ENCODE data around the gene CKB. TPM values are rescaled to one million over a fixed set of nuclear protein-coding genes. Genes with fewer than 3 reads are reported as not detected.

The CKB gene
- total RNA-seq, 2 experiments from 2014 or later = 5.8 to 9.1 TPM

- no peak for DNase-seq
- TF ChIP-seq CTCF (IDR thresholded peaks at IDR 0.05) = no peak
- ChIA-PET POLR2A (interaction anchor here (0.8 to 2.2 kb wide), 4 partner anchors 9 to 21 kb away, joined by 3 to 13 read pairs (median 4); partner anchors contain the start of gene TRMT61A), CTCF (interaction anchor here (0.9 kb wide), 1 partner anchor 9 kb away, joined by 3 read pairs; no protein-coding TSS in a partner anchor)
- H3K4me1 Mint-ChIP-seq (ENCODE audit: low read depth) = no peaks in the 10 kb centered on the region
- peaks cover 3% of the 10 kb centered on the region for H3K36me3 Mint-ChIP-seq (ENCODE audit: low read depth)
- no peaks in the 10 kb centered on the region for H3K27me3 Mint-ChIP-seq
- H3K27ac Mint-ChIP-seq = no peak overlapping the region
- H3K9me3 Mint-ChIP-seq = no peaks in the 10 kb centered on the region
- intact Hi-C loops (cut with micrococcal nuclease) = no loop called here
- H3K4me3 Mint-ChIP-seq = no peak overlapping the region
- ATAC-seq = no peak
These were observed 14.8 kb upstream of the CKB start for GRCh38 chr14:103537175-103537990.

- intact Hi-C loops (cut with micrococcal nuclease) = no loop called here
- ATAC-seq (no peak), DNase-seq (no peak)
- TF ChIP-seq CTCF (IDR thresholded peaks at IDR 0.05) = no peak
- CTCF ChIA-PET = interaction anchor here (0.9 kb wide), 1 partner anchor 10 kb away, joined by 3 read pairs; no protein-coding TSS in a partner anchor
- POLR2A ChIA-PET = interaction anchor here (0.8 to 1.5 kb wide), 3 partner anchors 9 to 22 kb away, joined by 3 to 6 read pairs (median 3); no protein-coding TSS in a partner anchor
- H3K4me1 Mint-ChIP-seq (ENCODE audit: low read depth) = peaks cover under 1% of the 10 kb centered on the region
- H3K4me3 Mint-ChIP-seq = no peak overlapping the region
- peaks cover 3% of the 10 kb centered on the region for H3K36me3 Mint-ChIP-seq (ENCODE audit: low read depth)
- no peaks in the 10 kb centered on the region for H3K27me3 Mint-ChIP-seq
- H3K27ac Mint-ChIP-seq = no peak overlapping the region
- no peaks in the 10 kb centered on the region for H3K9me3 Mint-ChIP-seq
These were observed 14.1 kb upstream of the CKB start for GRCh38 chr14:103536693-103537092.

- Mint-ChIP-seq H3K4me1 (ENCODE audit: low read depth) (peaks cover 7% of the 10 kb centered on the region), H3K36me3 (ENCODE audit: low read depth) (peaks cover 4% of the 10 kb centered on the region), H3K27me3 (no peaks in the 10 kb centered on the region), H3K27ac (no peak overlapping the region), H3K4me3 (no peak overlapping the region), H3K9me3 (no peaks in the 10 kb centered on the region)
- DNase-seq (no peak), ATAC-seq (no peak)
- intact Hi-C loops (cut with micrococcal nuclease) = no loop called here
- no peak for TF ChIP-seq CTCF (IDR thresholded peaks at IDR 0.05)
- CTCF ChIA-PET = no interaction called here
- POLR2A ChIA-PET = interaction anchor here (0.8 to 1.8 kb wide), 5 partner anchors 8 to 25 kb away, joined by 3 to 8 read pairs (median 4); no protein-coding TSS in a partner anchor
These were observed 13.4 kb upstream of the CKB start for GRCh38 chr14:103535891-103536565.

- intact Hi-C loops (cut with micrococcal nuclease) = no loop called here
- POLR2A ChIA-PET = interaction anchor here (1.3 to 1.8 kb wide), 4 partner anchors 7 to 26 kb away, joined by 4 to 8 read pairs (median 5); no protein-coding TSS in a partner anchor
- H3K9me3 Mint-ChIP-seq = no peaks in the 10 kb centered on the region
- CTCF ChIA-PET = no interaction called here
- no peak overlapping the region for H3K27ac Mint-ChIP-seq
- H3K4me1 Mint-ChIP-seq (ENCODE audit: low read depth) = peaks cover 14% of the 10 kb centered on the region
- H3K27me3 Mint-ChIP-seq = no peaks in the 10 kb centered on the region
- peaks cover 10% of the 10 kb centered on the region for H3K36me3 Mint-ChIP-seq (ENCODE audit: low read depth)
- TF ChIP-seq CTCF (IDR thresholded peaks at IDR 0.05) = no peak
- ATAC-seq (no peak), DNase-seq (no peak)
- H3K4me3 Mint-ChIP-seq = no peak overlapping the region
These were observed 12.7 kb upstream of the CKB start for GRCh38 chr14:103535081-103535890.
